K562 (cell line): ENCODE measurements around the gene PHLDB1. TPM values are rescaled to one million over a fixed set of nuclear protein-coding genes. Genes with fewer than 3 reads are reported as not detected.

ENCODE experiments used
- ATAC-seq: fragments of 200-7000 bp; cut with Tn5 transposase; 3 replicates; pipeline ENCODE4 v1.9.1; 2020; ENCODE audit warnings: moderate library complexity
- BruUV-seq: library from RNA; stranded (reverse); fragments of 400-500 nt; replicated peaks from 2 replicates; lab custom pipeline; 2021; lab: Mats Ljungman, UMichigan
- CTCF ChIA-PET: fragments of 300-600 bp; formaldehyde crosslinking; extraction: SDS; loops from one replicate; lab custom pipeline; 2021; ENCODE audit warnings: low intra/inter-chr PET ratio; lab: Yijun Ruan, JAX
- POLR2A ChIA-PET: fragments of 300-600, 350-650 bp; sonication (Branson Sonifier 250); formaldehyde crosslinking; extraction: SDS; loops from one replicate; lab custom pipeline; 2021; ENCODE audit warnings: antibody characterized with exemption, inconsistent platforms; lab: Yijun Ruan, JAX
- DNase-seq, 4 experiments: peaks; one replicate each; pipeline versions ENCODE4 v3.0.0 to v3.0.0-alpha.2; 2011 to 2018; ENCODE audit warnings: low spot score in 3 of 4, mixed read lengths in 3 of 4; ENCODE audit errors: extremely low read depth in 1 of 4
- FAIRE-seq: peaks from 2 replicates; lab custom pipeline; 2011; peaks lifted over from hg19 to GRCh38; lab: Jason Lieb, UNC
- H2AFZ ChIP-seq: 2 replicates; pipeline ENCODE4 v1.6.0; 2011; ENCODE audit warnings: low read depth, low read length, control low read depth, inconsistent platforms
- H3K27ac ChIP-seq: fragments of 200-600 bp; 3 replicates; pipeline ENCODE4 v1.8.0; 2011; ENCODE audit warnings: low read depth, mild to moderate bottlenecking, control low read depth, inconsistent platforms, low read length, moderate library complexity, mixed read lengths; ENCODE audit errors: extremely low read depth
- H3K27me3 ChIP-seq, 2 experiments: fragments of 300-600 bp in 1 of 2; 2 replicates in 1 of 2; 3 replicates in 1 of 2; pipeline versions ENCODE4 v1.6.0 to v1.8.0; 2011; ENCODE audit warnings: inconsistent platforms in 2 of 2, low read length in 2 of 2, mild to moderate bottlenecking in 1 of 2, mixed read lengths in 1 of 2, moderate library complexity in 1 of 2; ENCODE audit not compliant: control insufficient read depth in 2 of 2, insufficient read depth in 2 of 2
- H3K36me3 ChIP-seq: fragments of 300-600 bp; 3 replicates; pipeline ENCODE4 v1.8.0; 2011; ENCODE audit warnings: mild to moderate bottlenecking, low read length, inconsistent platforms; ENCODE audit not compliant: control insufficient read depth, insufficient read depth
- H3K4me1 ChIP-seq, 2 experiments: fragments of 200-600 bp in 1 of 2; replicated peaks in 1 of 2; 2 replicates in 1 of 2; 3 replicates in 1 of 2; pipeline versions ENCODE4 v1.5.1 to v1.8.0; 2011; ENCODE audit warnings: inconsistent platforms in 2 of 2, low read length in 2 of 2, mild to moderate bottlenecking in 1 of 2, mixed read lengths in 1 of 2, moderate library complexity in 1 of 2; ENCODE audit not compliant: control insufficient read depth in 2 of 2, insufficient read depth in 2 of 2
- H3K4me2 ChIP-seq: 2 replicates; pipeline ENCODE4 v1.6.1; 2011; ENCODE audit warnings: low read length, control low read depth, inconsistent platforms, mixed read lengths; ENCODE audit not compliant: insufficient read depth
- H3K4me3 ChIP-seq: fragments of 200-600 bp; sonication (generic), shearing (Covaris generic); 2 replicates; pipeline ENCODE4 v1.5.1; 2016; ENCODE audit warnings: control low read depth, inconsistent platforms
- H3K79me2 ChIP-seq: fragments of 200-600 bp; 3 replicates; pipeline ENCODE4 v1.8.0; 2011; ENCODE audit warnings: low read length, inconsistent platforms; ENCODE audit not compliant: control insufficient read depth, insufficient read depth
- H3K9ac ChIP-seq, 2 experiments: 2 replicates each; pipeline versions ENCODE4 v1.6.0 to v1.6.1; 2011; ENCODE audit warnings: low read depth in 2 of 2, low read length in 2 of 2, control low read depth in 1 of 2, inconsistent platforms in 1 of 2, mild to moderate bottlenecking in 1 of 2, mixed read lengths in 1 of 2; ENCODE audit not compliant: insufficient read depth in 1 of 2
- H3K9me1 ChIP-seq: one replicate; pipeline ENCODE4 v1.6.0; 2011; ENCODE audit warnings: inconsistent platforms, mild to moderate bottlenecking, low read length, moderate library complexity; ENCODE audit not compliant: control insufficient read depth, insufficient read depth
- H3K9me3 ChIP-seq: replicated peaks from 2 replicates; pipeline ENCODE4 v1.5.1; 2011; ENCODE audit warnings: low read depth, low read length, inconsistent platforms; ENCODE audit not compliant: control insufficient read depth, insufficient read depth
- H4K20me1 ChIP-seq: replicated peaks from 2 replicates; pipeline ENCODE4 v1.6.1; 2011; ENCODE audit warnings: low read length, inconsistent platforms, mixed read lengths; ENCODE audit not compliant: control insufficient read depth, insufficient read depth
- ATF1 ChIP-seq, 2 experiments: fragments of 450-650 bp in 1 of 2; IDR thresholded peaks; 2 replicates each; pipeline ENCODE4 v1.6.1; 2016; ENCODE audit warnings: missing compliant biosample characterization in 1 of 2, missing genetic modification characterization in 1 of 2
- DPF2 ChIP-seq: fragments of 450-650 bp; IDR thresholded peaks from 2 replicates; pipeline ENCODE4 v1.6.1; 2016
- HDAC2 ChIP-seq: fragments of 450-650 bp; IDR thresholded peaks from 2 replicates; pipeline ENCODE4 v1.6.1; 2016; ENCODE audit warnings: mild to moderate bottlenecking
- ILK ChIP-seq: fragments of 450-650 bp; IDR thresholded peaks from 2 replicates; pipeline ENCODE4 v1.6.1; 2016; ENCODE audit warnings: missing genetic modification characterization, low read depth, mild to moderate bottlenecking, missing compliant biosample characterization, moderate library complexity, borderline replicate concordance
- IRF9 ChIP-seq: fragments of 450-650 bp; IDR thresholded peaks from 2 replicates; pipeline ENCODE4 v1.6.1; 2016; ENCODE audit warnings: missing biosample characterization, missing genetic modification characterization
- POLR2A ChIP-seq: fragments of 450-650 bp; conservative IDR thresholded peaks from 2 replicates; pipeline ENCODE4 v1.6.1; 2016
- POLR2G ChIP-seq: fragments of 200-400 bp; formaldehyde crosslinking; IDR thresholded peaks from 2 replicates; pipeline ENCODE4 v1.6.1; 2017; ENCODE audit warnings: low read depth, mild to moderate bottlenecking, antibody characterized with exemption, low read length, moderate library complexity
- SUPT5H ChIP-seq: fragments of 450-650 bp; IDR thresholded peaks from 2 replicates; pipeline ENCODE4 v1.6.1; 2016
- VEZF1 ChIP-seq: fragments of 200-800 bp; sonication (Bioruptor generic); IDR thresholded peaks from 2 replicates; pipeline ENCODE4 v1.6.1; 2017; ENCODE audit warnings: missing genetic modification characterization, missing compliant biosample characterization
- ZC3H4 ChIP-seq: sonication (generic); formaldehyde crosslinking; IDR thresholded peaks from 2 replicates; pipeline ENCODE4 v1.9.0; 2021; ENCODE audit warnings: missing genetic modification reagents, borderline replicate concordance
- ZFP91 ChIP-seq: sonication (generic); formaldehyde crosslinking; IDR thresholded peaks from 2 replicates; pipeline ENCODE4 v1.8.0; 2022; ENCODE audit warnings: mild to moderate bottlenecking, missing genetic modification reagents
- ZNF239 ChIP-seq: fragments of 250-450 bp; sonication (Bioruptor Pico); IDR thresholded peaks from 2 replicates; pipeline ENCODE4 v1.4.0; 2020; ENCODE audit warnings: mild to moderate bottlenecking
- ZNF282 ChIP-seq: sonication (generic); formaldehyde crosslinking; IDR thresholded peaks from 2 replicates; pipeline ENCODE4 v1.8.1; 2023; ENCODE audit warnings: missing genetic modification reagents
- WGBS: fragments of 100-300 bp; shearing (Covaris generic); methylation state at CpG from one replicate; pipeline ENCODE4 v1.1.6; 2016; ENCODE audit warnings: low coverage, mixed read lengths; ENCODE audit not compliant: insufficient coverage; ENCODE audit errors: missing lambda C conversion rate; 5-methylcytosine and 5-hydroxymethylcytosine counted together
- in situ Hi-C: fragments of 300-500 bp; cut with MboI; formaldehyde crosslinking; loops from 4 replicates; pipeline ENCODE4 v1.15.0; 2018; ENCODE audit warnings: inconsistent platforms, mixed read lengths
- intact Hi-C: fragments of 100-400 bp; cut with micrococcal nuclease; formaldehyde crosslinking; loops from 2 replicates; pipeline ENCODE4 v1.14.2; 2022
- polyA plus RNA-seq, 8 experiments: library from polyadenylated mRNA; depleted of rRNA in 4 of 8; stranded (reverse) in 5 of 8; unstranded in 3 of 8; fragments of >200 nt; fragmentation: Nextera tagmentation in 2 of 8; fragmentation: Illumina TruSeq in 1 of 8; extraction: Ambion mirVana in 2 of 8; extraction: Trizol in 1 of 8; gene quantifications; 2 replicates each; pipeline versions ENCODE4 v1.2.1 to v1.2.3, GENCODE V29; 2011 to 2014; ENCODE audit warnings: inconsistent platforms in 1 of 8, missing spikeins in 1 of 8
- total RNA-seq, 7 experiments: library from RNA; depleted of rRNA in 6 of 7; stranded (reverse); fragments of >200 nt in 6 of 7; fragmentation: Illumina TruSeq in 2 of 7; extraction: Trizol in 2 of 7; gene quantifications; 2 replicates each; pipeline versions ENCODE4 v1.2.1 to v1.2.3, GENCODE V29; 2011 to 2021; ENCODE audit warnings: low replicate concordance in 1 of 7

Gene PHLDB1
- total and polyA plus RNA-seq, 9 of the 15 experiments (the other 6 are each of a cell fraction or from before 2014, with no cell fraction given), result 2.0 to 28.7 (median 16.2) TPM

GRCh38 chr11:118608360-118609227 lies 1.2 kb downstream of the PHLDB1 start:
- POLR2A ChIA-PET, result interaction anchor here (0.5 to 2.4 kb wide), 12 partner anchors 9 to 756 kb away, joined by 3 to 21 read pairs (median 4); partner anchors contain the start of gene ARCN1
- BruUV-seq, result no TSS peak
- intact Hi-C loops, result no loop called here
- peak overlapping the region; percentile 85 to 95 for H3K9ac ChIP-seq
- DNase-seq (peak; percentile 74 to 87 (median 78)), FAIRE-seq (peak; percentile 60), ATAC-seq (peak; percentile 81)
- peaks cover 43 to 60% of the 10 kb centered on the region in 2 experiments for H3K4me1 ChIP-seq
- no peaks in the 10 kb centered on the region for H3K9me3 ChIP-seq
- H3K27ac ChIP-seq, result peak overlapping the region; percentile 89
- peak overlapping the region; percentile 87 for H3K4me2 ChIP-seq
- peak overlapping the region; percentile 66 for H3K4me3 ChIP-seq
- H3K9me1 ChIP-seq, result peaks cover 2% of the 10 kb centered on the region
- peak overlapping the region; percentile 94 for H2AFZ ChIP-seq
- peaks cover 10% of the 10 kb centered on the region; the same call in 2 of the 3 replicates for H3K79me2 ChIP-seq
- CTCF ChIA-PET, result no interaction called here
- H4K20me1 ChIP-seq, result no peaks in the 10 kb centered on the region
- WGBS, result 6% methylated on average over 49 of the region's 69 CpGs
- in situ Hi-C loops, result no loop called here
- H3K27me3 ChIP-seq, result no peaks in the 10 kb centered on the region
- 0 out of 3 replicates have a peak, but pooled peaks cover 2% of the 10 kb centered on the region for H3K36me3 ChIP-seq
- TF ChIP-seq VEZF1 (CRISPR knock-in tag) (peak; percentile 60), POLR2G (peak; percentile 84), POLR2A (peak; percentile 69), ZNF239 (no peak), ILK (tag) (no peak), IRF9 (tag) (peak; percentile 69), ZFP91 (CRISPR knock-in tag) (peak; percentile 48; the same call in 1 of the 2 replicates), ATF1 (CRISPR knock-in tag; IDR thresholded peaks at IDR 0.05) (no peak), ATF1 (tag; IDR thresholded peaks at IDR 0.05) (peak; percentile 87), ZNF282 (peak; percentile 88; the same call in 1 of the 2 replicates), DPF2 (peak; percentile 87), ZC3H4 (CRISPR knock-in tag) (peak; percentile 78; the same call in 1 of the 2 replicates), HDAC2 (peak; percentile 66; the same call in 1 of the 2 replicates), SUPT5H (peak; percentile 64)
